ENCODE results near the gene TSPEAR.
"Not testable (repeated sequence)": the region's sequence is repeated elsewhere in the genome, so short reads cannot be mapped to it uniquely, and the experiment has no call there.

TSPEAR gene

DNA sequence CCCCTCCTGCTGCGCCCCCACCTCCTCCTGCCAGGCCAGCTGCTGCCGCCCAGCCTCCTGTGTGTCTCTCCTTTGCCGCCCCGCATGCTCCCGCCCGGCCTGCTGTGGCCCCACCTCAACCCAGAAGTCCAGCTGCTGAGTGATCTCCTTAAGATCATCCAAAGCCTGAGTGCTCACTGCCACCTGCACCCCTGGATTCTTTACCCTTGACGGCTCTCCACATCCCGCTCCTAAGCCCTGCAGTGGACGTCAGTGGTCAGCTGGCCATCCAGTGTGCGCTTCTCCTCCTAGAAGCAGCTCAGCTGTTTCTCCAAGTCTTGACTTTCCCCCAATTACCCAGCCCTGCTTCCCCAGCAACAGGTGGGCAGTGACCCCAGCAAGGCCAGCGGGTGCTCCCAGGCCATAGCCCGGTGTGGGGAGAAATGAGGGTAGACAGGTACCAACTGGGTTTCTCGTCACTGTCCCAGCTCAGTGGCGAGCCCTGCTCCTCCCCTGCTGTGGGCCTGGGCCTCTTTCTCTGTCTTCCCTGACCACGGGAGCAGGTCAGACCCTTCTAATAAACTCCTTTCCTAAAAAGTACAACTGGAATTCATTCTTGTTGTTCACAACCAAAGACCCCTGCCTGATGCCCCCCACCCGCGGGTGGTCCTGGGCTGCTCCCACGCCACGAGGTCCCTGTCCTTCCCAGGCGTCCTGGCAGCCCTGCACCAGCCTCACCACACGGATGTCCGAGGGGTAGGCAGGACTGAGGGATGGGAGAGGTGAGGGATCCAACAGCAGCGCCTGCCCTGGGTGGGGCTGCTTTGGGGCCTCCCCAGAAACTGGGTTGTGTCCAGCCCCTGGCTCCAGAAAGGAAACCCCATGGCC, 109.5 kb downstream of the TSPEAR start:
- DNase-seq: no peak

DNA sequence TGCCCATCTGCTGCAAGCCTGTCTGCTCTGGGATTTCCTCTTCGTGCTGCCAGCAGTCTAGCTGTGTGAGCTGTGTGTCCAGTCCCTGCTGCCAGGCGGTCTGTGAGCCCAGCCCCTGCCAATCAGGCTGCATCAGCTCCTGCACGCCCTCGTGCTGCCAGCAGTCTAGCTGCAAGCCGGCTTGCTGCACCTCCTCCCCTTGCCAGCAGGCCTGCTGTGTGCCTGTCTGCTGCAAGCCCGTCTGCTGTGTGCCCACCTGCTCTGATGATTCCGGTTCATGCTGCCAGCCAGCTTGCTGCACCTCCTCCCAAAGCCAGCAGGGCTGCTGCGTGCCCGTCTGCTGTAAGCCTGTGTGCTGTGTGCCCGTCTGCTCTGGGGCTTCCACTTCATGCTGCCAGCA, 110.3 kb downstream of the TSPEAR start:
- DNase-seq: not testable (repeated sequence)

DNA sequence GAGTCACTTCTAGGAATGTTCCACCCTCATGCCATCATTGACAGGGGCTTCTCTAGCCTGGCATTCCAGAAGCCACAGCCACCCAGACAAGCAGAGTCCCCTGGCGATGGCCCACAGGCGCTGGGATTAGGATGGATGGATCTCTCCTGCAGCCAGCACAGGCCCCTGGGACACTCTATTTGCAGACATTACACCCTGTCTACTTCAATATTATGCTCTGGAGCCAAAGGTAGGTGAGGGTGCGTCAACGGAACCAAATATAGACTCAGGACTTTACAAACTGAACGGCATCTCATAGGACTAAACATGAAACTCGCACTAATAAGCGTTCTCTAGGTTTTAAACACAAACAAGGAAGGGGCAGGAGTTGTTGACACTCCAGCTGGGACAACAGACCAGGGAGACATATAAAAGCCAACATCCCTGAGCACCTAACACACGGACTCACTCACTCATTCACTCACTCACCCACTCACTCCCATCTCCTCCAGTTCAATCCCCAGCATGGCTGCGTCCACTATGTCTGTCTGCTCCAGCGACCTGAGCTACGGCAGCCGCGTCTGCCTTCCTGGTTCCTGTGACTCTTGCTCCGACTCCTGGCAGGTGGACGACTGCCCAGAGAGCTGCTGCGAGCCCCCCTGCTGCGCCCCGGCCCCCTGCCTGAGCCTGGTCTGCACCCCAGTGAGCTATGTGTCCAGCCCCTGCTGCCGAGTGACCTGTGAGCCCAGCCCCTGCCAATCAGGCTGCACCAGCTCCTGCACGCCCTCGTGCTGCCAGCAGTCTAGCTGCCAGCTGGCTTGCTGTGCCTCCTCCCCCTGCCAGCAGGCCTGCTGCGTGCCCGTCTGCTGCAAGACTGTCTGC, 111.0 kb downstream of the TSPEAR start, which contains the start of gene KRTAP10-7:
TSS of gene KRTAP10-7 (plus strand) at position 480 of the 861 bp plus-strand sequence. CDS start at position 505, 25 bp downstream.
- not testable (repeated sequence) for DNase-seq

DNA sequence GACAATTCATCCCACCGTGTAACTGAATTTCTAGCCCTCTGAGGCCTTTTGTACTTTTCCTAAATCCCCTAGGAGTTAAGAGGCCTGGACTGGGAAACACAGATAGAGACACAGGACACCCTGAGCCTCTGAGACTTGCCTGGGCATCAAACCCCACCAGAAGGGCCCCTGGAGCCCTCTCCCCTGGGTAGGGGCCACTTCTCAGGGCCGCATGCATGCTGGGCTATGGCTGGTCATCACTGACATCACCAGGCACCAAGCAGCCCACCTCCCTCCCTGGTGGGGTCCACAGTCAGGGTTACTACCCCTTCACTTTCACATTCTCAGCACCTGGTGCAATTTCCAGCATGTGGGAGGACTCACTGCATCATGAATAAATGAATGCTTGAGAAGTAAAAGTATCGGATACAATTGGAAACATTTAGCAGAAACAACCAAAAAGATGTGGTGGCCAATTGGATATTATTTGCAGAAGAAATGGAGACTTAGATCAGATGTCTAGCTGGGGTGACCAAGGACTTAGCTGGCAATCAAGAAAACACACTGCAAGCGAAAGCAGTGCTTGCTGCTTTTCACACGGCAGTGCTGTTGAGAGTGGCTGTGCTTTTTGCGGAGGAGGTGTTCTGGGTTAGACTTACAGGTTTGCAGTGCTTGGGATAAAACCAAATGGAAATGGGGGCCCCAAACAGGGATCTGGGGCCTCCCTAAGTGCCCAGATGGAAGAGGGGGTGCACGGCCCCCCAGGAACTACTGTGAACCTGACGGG, 111.9 kb downstream of the TSPEAR start:
- no peak for DNase-seq

DNA sequence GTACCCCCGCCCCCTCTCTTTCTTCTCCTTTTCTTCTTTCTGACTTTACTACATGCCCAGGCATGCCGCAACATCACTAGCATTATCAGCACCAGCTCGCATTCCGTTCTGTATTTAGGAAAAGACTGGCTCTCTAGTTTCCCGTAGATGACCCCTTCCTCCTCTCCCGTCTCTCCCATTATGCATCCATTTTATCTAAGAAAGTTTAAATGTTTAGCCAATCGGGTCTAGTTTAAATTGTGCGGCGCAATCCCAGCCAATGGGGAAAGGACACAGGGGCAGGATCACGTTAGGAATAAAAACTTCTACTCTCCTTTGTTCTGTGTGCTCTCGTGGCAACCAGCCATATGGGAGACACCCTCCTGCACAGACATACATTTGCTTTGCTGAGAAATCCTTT, 113.3 kb downstream of the TSPEAR start:
- no peak for DNase-seq

DNA sequence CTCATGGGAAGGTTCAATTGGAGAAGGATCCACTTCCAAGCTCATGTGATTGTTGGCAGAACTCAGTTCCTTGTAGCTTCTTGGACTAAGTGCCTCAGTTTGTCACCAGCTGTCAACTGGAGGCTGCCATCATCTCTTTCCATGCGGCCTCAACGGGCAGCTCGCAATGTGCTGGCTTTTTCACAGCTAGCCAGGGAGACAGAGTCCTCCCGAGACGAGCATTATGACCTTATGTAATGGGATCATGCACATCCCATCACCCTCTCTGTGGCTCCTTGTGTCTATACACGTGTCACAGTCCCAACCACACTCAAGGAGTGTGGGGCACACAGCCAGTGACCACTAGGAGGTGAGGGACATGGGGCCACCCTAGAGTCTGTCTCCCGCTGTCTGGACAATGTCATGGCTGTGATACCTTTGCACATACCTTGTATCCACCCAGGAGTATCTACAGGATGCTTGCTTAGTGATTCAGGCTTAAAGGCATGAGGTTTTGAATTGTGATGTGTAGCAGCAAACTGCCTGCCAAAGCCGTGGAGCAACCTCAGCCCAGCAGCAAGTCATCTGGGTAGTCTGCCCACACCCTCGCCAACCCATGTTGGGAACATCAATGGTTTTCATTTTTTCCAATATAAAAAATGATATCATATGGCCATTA, 115.2 kb downstream of the TSPEAR start:
- no peak for DNase-seq

DNA sequence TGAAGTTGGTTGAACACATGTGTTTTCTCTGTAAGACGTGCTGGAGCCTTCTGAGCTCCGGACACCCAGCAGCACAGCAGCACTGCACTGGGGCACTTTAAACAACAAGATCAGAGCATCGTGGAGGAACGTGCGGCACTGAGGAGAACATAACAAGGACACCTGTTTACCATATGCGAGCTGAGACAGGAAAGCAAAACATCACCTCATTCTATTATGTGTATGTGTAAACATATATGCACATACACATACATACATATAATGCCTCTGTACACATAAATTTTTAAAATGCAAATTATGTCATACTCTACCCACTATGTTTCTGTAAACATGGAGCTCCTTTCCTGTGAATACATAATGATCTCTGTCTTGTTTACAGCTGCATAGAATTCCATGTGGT, 115.8 kb downstream of the TSPEAR start:
- no peak for DNase-seq

DNA sequence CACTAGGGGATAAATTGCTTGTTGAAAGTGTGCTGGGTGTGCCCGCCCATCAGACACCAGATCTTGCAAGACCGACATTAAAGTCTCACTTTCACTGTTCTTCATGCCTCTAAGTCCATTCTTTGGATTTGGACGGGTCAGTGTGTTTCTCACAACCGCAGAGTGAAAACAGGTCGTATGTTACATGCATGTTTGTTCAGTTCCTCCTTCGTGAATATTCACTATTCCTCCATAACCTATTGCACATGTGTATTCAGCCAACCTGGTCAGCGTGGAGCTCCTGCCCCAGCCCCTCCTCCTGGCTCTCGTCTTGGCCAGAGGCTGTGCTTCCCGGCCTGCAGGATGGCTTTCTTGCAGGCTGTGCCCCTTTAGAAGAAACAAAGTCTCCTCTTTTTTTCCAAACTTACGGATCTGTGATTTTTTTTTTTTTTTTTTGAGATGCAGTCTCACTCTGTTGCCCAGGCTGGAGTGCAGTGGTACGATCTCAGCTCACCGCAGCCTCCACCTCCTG, 116.9 kb downstream of the TSPEAR start:
- DNase-seq: no peak

DNA sequence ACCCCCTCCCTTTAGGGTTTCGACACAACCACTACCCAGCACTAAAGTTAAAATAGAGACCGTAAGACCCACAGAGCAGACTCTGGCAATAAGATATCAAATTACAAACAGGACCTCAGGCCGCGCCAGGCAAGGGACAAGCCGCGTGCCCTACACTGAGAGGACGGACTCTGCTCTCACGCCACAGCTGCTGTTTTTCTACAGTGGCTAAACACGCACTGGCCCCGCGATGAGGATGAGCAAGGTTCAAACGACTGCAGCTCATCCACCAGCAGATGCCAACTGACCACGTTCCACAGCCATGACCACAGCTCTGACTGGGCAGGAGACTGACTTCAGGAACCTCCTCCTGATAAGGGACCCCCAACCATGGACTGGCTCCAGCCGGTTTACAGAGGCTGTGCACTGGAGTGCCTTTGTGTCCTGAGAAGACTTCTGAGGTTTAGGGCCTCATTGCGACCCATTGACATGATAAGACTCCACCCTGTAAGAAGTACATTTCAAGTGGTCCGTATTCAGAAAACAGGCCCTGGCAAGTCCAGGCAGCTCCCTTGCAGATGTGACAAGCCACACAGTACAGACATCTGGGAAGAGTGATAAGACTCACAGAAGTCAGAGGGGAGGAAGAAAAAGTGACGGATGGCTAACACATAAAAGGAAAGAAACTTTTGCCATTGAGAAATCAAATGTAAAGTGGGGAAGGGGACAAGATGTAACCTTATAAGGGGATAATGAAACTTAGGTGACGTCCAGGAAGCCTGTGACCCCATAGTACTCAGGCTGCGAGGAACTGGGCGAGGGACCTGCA, 117.6 kb downstream of the TSPEAR start:
- no peak for DNase-seq

DNA sequence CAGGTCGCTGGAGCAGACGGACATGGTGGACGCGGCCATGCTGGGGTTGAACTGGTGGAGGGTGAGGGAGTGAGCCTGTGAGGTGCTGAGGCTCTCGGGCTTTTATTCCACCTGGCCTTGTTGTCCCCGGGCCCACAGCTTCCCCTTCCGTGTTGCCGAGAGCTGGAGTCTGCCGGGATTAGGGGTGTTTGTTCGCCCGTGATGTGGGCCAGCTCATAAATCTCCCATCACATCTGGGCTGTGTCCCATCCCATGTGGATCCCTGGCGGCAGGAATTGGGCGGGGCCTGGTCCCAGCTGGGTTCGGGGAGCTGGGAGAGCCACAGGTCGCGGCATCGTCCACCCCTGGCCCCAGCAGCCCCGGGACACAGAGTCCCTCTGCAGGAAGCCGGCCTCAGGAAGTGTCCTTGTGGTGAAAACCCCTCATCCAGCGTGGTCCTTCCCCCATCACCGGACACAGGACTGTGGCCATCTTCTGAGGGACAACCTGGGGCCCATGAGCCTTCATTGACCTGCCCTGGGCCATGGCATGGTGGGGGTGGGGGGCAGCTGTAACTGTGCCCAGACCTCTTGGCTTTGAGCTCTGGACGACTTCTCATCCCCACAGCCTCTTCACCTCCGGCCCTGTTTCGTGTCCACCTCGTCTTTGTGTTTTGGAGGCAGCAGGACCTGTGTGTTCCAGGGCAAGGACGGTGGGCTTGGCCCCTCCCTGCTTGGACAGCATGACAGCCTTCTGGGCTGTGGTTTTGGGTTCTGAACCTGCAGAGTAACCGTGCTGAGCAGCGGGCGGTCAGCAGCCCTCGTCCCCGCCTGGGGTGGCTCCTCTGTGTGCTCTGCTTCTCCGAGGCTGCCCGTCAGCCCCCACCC, 118.7 kb downstream of the TSPEAR start, which contains the start of gene KRTAP10-6:
TSS of gene KRTAP10-6 (minus strand) at position 60 of the 866 bp plus-strand sequence. CDS start at position 39, 21 bp downstream.
- no peak for DNase-seq

DNA sequence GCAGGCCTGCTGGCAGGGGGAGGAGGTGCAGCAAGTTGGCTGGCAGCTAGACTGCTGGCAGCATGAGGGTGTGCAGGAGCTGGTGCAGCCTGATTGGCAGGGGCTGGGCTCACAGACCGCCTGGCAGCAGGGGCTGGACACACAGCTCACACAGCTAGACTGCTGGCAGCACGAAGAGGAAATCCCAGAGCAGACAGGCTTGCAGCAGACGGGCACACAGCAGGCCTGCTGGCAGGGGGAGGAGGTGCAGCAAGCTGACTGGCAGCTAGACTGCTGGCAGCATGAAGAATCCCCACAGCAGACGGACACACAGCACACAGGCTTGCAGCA, 119.6 kb downstream of the TSPEAR start:
- not testable (repeated sequence) for DNase-seq

DNA sequence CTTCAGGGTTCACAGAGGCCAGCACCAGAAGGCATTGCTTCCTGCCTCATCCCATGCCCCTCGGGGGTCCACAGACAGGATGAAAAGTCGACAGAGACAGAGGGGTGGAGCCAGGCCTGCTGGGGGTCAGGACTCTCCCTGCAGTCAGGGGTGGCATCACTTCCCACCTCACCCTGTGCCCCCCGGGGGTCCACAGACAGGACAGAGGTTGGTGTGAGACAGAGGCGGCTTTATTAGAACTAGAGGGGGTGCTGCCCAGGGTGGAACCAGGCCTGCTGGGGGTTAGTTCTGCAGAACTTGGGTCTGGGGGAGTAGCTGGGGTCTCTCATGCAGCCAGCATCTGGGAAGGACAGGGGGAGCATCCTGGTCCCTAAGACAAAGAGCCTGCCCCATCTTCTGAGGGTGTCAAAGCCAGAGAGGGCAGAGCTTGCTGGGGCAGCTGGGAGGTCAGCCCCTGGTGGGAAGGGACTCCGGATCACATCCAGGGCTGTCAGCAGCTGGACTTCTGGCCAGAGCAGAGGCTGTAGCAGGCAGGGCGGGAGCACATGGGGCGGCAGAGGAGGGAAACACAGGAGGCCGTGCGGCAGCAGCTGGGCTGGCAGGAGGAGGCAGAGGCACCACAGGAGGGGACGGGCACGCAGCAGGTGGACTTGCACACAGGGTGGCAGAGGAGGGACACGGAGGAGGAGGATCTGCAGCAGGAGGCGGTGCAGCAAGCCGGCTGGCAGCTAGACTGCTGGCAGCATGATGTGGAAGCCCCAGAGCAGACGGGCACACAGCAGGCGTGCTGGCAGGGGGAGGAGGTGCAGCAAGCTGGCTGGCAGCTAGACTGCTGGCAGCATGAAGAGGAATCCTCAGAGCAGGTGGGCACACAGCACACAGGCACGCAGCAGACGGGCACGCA, 120.2 kb downstream of the TSPEAR start:
- DNase-seq: not testable (repeated sequence)

DNA sequence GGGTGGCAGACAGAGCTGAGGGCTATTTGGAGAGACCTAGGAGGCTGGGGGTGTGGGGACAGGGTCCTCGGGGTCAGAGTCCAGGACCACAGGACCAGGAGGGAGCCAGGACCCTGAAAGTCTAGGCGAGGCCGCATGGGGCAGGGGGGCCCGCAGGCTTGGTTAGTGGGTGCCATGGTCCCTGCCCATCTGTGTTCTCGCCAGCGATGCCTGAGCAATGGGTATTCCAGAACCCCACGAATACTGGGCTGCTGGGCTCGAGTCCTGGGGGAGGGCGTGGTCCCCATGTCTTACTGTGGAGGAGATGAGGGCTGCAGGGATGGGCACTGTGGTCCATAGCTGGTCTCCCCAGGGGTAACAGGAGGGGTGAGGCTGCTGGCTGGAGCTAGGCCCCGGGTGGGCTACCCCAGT, 121.1 kb downstream of the TSPEAR start:
- DNase-seq: no peak

DNA sequence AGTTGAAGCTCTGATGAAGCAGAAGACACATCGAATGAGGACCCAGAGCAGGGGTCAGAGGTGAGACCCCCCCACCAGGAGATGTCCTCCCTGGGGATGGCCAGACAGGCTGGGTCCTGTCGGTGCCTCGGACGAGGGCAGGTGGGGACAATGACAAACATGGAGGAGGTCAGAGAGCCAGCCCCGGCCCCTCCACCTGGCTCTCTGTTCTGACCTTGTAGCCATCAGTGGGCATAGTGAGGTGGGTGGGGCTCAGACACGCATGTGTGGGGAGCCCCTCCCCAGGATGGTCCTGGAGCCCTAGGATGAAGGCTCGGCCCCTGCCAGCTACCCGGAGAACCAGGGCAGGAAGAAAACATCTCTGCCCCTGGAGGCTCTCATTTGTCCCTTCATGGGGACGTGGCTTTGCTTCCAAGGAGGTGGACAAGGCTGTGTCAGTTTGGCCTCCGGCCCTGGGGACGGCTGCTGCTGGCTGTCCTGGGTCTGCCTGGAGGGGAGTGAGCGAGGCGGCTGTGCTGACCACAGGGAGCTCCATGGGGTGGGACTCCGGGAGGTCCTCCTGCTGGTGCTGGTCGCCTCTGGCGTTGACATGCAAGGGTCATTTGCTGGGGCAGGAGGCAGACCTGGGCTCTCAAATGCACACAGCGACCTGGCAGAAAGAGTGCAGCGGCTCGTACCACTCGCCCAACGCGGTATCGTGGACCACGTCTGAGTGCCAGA, 121.6 kb downstream of the TSPEAR start:
- DNase-seq: no peak

DNA sequence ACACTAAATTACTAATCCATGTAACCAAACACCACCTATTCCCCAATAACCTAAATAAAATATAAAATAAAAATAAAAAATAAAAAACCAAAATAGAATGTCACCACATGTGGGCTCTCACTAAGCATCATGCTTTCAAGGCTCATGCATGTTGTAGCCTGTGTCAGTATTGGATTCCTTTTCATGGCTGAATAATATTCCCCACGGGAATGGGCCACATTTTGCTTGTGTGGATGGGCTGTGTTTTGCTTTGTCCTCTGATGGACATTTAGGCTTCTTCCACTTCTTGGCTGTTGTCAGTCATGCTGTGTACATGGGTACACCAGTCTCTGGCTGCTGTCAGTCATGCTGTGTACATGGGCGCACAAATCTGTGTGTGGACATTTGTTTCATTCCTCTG, 122.3 kb downstream of the TSPEAR start:
- no peak for DNase-seq

DNA sequence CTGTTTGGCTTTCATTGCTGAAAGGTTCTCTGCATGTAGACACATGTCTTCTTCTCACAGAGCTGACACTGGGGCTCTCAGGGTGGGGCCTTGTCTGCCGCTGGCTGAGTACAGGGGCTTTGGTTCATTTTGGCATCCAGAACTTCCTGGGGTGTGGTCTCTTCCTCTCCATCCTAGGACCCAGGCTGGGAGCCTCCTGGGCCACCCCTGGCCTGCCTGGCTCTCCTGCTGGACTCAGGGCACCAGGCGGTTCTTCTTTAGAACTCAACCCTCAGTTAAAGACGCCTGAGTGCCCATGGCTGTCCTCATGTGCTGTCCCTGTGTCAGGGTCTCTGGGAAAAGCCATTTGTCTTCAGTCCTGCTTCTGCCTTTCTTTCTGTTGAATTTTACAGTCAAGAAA, 125.5 kb downstream of the TSPEAR start:
- no peak for DNase-seq

DNA sequence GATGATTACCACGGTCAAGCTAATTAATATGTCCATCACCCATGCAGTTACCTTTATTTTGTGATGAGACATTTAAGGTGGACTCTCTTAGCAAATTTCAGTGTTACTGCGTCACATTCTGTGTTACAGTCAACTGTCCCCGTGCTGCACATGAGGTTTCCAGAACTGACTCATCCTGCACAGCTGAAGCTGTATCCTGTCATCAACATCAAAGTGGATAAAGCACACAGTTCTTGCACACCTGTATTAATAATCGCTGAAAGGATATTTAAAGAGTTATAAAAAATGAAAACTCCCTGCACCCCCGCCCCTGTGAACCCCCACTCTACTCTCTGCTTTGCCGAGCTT, 127.6 kb downstream of the TSPEAR start:
- DNase-seq: no peak

DNA sequence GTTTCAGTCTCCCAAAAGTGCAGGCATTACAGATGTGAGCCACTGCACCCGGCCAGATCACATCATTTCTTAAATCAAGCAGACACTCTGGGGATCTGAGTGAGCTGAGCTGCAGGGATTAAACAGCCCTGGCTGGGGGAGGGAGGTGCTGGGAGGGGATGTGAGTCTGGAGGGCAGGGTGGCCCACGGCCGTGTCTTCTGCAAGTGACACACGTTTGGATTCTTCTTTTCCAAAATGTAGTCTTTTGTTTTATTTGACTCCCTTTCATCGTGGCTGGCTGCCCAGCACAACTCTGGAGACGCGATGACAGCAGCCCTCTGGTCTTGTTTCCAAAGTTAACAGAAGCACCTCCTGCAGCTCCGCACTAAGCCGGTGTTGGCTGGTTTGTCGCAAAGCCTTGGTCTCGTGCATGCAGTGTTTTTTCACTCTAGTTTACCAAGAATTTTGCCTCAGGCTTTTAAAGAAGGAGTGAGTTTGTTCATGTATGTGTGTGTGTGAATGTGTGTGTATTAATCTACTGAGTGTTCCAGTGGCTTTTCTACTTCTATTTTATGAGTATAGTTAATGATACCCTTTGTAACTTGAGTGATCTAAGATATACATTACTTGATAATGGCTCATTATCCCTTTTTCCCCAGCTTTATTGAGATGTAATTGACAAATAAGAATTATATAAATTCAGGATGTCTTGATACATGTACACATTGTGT, 128.1 kb downstream of the TSPEAR start:
- DNase-seq: peak; percentile 2
